Nephron (organoid): ENCODE data around the gene ZNF787.
A peak's percentile ranks its signal among the peaks of the same experiment; 100 is the strongest.

Experiments
- H3K27ac Mint-ChIP-seq, 3 experiments: 2 replicates each; pipeline ENCODE4 v1.8.0; 2020; ENCODE audit warnings: mixed read lengths in 3 of 3, mild to moderate bottlenecking in 2 of 3, moderate library complexity in 1 of 3
- H3K27me3 Mint-ChIP-seq: 2 replicates; pipeline ENCODE4 v1.8.0; 2021; ENCODE audit warnings: low read depth, mild to moderate bottlenecking, moderate library complexity, mixed read lengths
- H3K36me3 Mint-ChIP-seq: 2 replicates; pipeline ENCODE4 v1.8.0; 2020; ENCODE audit warnings: low read depth, mixed read lengths
- H3K4me1 Mint-ChIP-seq: 2 replicates; pipeline ENCODE4 v1.8.0; 2020; ENCODE audit warnings: mixed read lengths
- H3K4me3 Mint-ChIP-seq, 3 experiments: 2 replicates each; pipeline ENCODE4 v1.8.0; 2020; ENCODE audit warnings: mild to moderate bottlenecking in 3 of 3, mixed read lengths in 3 of 3, moderate library complexity in 2 of 3
- H3K9me3 Mint-ChIP-seq: 2 replicates; pipeline ENCODE4 v1.8.0; 2020; ENCODE audit warnings: mixed read lengths
- TF ChIP-seq, protein P1 (sequence below), 3 experiments: fragments of 200-600 bp; sonication (generic); IDR thresholded peaks; one replicate each; pipeline ENCODE4 v1.5.0; 2021; ENCODE audit warnings: antibody characterized with exemption in 3 of 3; ENCODE audit not compliant: unreplicated experiment in 3 of 3

The ZNF787 gene

DNA sequence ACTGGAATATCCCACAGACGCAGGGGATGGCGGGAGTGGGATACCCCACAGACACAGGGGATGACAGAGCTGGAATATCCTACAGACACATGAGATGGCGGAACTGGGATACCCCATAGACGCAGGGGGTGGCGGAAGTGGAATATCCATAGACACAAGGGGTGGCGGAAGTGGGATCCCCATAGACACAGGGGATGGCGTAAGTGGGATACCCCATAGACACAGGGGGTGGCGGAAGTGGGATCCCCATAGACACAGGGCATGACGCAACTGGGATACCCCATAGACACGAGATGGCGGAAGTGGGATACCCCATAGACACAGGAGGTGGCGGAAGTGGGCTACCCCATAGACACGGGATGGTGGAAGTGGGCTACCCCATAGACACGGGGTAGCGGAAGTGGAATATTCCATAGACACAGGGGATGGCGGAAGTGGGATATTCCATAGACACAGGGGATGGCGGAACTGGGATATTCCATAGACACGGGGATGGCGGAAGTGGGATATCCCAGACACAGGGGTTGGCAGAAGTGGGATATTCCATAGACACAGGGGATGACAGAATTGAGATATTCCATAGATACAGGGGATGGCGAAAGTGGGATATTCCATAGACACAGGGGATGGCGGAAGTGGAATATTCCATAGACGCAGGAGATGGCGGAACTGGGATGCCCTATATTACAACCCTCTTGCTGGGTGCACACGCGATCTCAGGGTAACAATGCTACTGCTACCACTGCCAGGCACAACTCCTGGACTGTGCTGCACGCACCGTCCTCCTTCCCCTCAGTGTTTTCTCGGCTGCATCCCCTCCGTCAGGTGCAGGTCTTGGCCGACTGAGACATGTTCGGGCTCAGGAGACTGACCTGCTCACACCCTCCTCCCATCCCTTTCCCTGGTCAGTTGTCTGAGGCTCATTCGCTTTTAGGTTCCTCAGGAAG, 28.1 kb downstream of the ZNF787 start:
- Mint-ChIP-seq H3K36me3 (peaks cover 75% of the 10 kb centered on the region), H3K4me3 (no peak overlapping the region)

DNA sequence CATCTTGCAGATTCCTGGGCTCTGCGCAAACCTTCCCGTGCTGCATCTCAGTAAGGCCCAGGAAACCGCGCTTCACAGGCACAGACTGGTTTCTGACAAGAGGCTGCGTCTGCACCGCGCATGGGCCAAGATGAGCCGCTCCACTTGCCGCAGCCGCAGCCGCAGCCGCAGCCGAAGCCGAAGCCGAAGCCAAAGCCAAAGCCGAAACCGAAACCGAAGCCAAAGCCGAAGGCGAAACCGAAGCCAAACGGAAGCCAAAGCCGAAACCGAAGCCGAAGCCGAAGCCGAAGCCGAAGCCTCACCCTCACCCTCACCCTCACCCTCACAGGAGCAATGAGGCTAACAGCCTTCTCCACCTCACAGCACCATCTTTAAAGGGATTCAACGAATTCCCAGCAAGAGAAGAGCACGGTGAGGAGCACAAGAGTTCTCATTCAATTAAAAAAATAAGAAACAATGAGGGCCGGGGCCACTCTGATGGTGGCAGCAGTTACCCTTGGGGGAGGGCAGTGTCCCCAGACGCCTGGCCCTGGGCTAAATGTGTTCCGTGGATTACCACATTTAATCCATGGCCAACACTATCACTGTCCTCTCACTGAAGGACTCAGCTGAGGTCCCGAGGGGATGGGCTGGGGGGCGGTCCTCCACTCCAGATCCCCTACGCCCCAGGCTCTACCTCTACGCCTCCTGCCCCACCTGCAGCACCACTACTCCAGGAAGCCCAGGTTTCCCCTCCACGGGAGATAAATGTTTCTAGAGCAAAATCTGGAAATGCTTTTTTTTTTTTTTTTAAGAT, 29.1 kb downstream of the ZNF787 start:
- Mint-ChIP-seq H3K36me3 (peaks cover 67% of the 10 kb centered on the region), H3K27ac (no peak overlapping the region), H3K27me3 (peaks cover 5% of the 10 kb centered on the region), H3K4me3 (no peak overlapping the region), H3K9me3 (peaks cover 28% of the 10 kb centered on the region), H3K4me1 (no peaks in the 10 kb centered on the region)
- TF ChIP-seq, protein P1, sequence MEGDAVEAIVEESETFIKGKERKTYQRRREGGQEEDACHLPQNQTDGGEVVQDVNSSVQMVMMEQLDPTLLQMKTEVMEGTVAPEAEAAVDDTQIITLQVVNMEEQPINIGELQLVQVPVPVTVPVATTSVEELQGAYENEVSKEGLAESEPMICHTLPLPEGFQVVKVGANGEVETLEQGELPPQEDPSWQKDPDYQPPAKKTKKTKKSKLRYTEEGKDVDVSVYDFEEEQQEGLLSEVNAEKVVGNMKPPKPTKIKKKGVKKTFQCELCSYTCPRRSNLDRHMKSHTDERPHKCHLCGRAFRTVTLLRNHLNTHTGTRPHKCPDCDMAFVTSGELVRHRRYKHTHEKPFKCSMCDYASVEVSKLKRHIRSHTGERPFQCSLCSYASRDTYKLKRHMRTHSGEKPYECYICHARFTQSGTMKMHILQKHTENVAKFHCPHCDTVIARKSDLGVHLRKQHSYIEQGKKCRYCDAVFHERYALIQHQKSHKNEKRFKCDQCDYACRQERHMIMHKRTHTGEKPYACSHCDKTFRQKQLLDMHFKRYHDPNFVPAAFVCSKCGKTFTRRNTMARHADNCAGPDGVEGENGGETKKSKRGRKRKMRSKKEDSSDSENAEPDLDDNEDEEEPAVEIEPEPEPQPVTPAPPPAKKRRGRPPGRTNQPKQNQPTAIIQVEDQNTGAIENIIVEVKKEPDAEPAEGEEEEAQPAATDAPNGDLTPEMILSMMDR (IDR thresholded peaks at IDR 0.05; ENCODE audit: unreplicated experiment in 3 of 3), result no peak

More for the DNA sequence above, 28.1 kb downstream of the ZNF787 start:
- TF ChIP-seq, protein P1 (IDR thresholded peaks at IDR 0.05; ENCODE audit: unreplicated experiment in 3 of 3), result no peak
- Mint-ChIP-seq H3K27me3 (peaks cover 5% of the 10 kb centered on the region), H3K27ac (no peak overlapping the region), H3K4me1 (no peaks in the 10 kb centered on the region), H3K9me3 (peaks cover 28% of the 10 kb centered on the region)

DNA sequence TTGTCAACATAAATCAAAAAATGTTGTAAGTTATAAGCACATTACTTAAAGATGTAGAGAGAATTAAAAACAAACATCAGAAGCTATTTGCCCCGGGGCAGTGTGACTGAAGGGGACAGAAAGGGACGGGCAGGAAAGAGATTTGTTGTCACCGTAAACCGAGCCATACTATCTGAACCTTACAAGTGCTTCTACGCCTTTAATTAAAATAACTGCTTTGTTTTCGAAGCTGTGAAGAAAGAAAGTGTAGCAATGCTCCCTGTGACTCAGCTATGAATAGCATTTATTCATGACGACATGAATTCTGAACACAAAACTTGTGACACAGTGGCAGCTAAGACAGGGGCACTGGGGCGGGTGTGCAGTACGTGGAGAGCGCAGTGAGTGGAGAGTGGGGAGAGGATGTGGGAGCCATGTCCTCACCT, 30.0 kb downstream of the ZNF787 start:
- Mint-ChIP-seq H3K36me3 (peaks cover 67% of the 10 kb centered on the region), H3K27ac (peak overlapping the region in 1 of 3 experiments; percentile 81), H3K9me3 (peaks cover 28% of the 10 kb centered on the region), H3K4me1 (no peaks in the 10 kb centered on the region), H3K4me3 (no peak overlapping the region), H3K27me3 (peaks cover 5% of the 10 kb centered on the region)
- TF ChIP-seq, protein P1 (IDR thresholded peaks at IDR 0.05; ENCODE audit: unreplicated experiment in 3 of 3), result no peak

DNA sequence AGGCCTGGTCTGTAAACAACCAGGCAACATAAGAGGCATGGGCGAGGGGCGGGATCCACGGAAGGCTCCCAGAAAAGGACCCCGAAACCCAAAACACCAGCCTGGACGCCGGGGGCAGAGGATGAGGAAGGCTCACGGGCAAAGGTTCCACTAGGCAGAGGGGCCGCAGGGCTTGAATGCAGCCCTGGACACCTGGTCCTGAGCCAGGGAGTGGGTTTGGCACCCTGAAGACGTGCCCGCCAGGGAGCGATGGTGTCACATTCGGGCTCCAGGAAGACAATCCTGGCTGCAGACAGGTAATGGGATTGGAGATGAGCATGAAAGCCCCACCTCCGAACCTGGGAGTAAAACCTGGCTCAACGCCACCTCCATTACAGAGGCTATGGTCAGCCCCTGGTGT, 31.8 kb downstream of the ZNF787 start:
- TF ChIP-seq, protein P1 (IDR thresholded peaks at IDR 0.05; ENCODE audit: unreplicated experiment in 3 of 3), result no peak
- no peaks in the 10 kb centered on the region for H3K4me1 Mint-ChIP-seq
- H3K27ac Mint-ChIP-seq, result no peak overlapping the region
- H3K4me3 Mint-ChIP-seq, result no peak overlapping the region
- H3K36me3 Mint-ChIP-seq, result peaks cover 51% of the 10 kb centered on the region
- H3K27me3 Mint-ChIP-seq, result no peaks in the 10 kb centered on the region
- peaks cover 17% of the 10 kb centered on the region for H3K9me3 Mint-ChIP-seq

DNA sequence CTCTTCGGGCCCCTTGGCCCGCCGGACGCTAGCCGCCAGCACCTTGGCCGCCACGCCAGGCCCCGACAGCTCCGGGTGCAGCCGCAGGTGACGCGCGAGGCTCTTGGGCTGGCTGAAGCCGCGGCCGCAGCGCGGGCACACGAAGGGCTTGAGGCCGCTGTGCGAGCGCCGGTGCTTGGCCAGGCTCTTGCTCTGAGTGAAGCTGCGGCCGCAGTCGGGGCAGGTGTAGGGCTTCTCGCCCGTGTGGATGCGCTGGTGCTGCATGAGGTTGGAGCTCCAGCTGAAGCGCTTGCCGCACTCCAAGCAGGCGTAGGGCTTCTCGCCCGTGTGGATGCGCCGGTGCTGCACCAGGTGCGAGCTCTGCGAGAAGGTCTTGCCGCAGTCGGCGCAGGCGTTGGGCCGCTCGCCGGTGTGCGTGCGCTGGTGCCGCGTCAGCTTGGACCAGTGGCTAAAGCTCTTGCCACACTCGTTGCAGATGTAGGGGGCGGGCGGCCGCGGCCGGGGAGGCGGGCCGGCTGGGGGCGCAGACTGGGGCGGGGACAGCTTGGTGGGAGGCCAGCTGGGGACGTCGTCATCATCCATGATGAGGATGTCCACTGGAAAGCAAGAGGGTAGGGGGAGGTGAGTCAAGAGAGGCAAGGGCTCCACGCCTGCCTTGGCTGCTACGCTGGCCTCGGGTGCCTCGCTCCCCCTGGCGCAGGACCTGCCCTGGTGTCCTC, 32.4 kb downstream of the ZNF787 start:
- TF ChIP-seq, protein P1 (IDR thresholded peaks at IDR 0.05; ENCODE audit: unreplicated experiment in 3 of 3), result no peak
- Mint-ChIP-seq H3K27ac (no peak overlapping the region), H3K4me1 (no peaks in the 10 kb centered on the region), H3K36me3 (peaks cover 44% of the 10 kb centered on the region), H3K4me3 (no peak overlapping the region), H3K9me3 (peaks cover 12% of the 10 kb centered on the region), H3K27me3 (no peaks in the 10 kb centered on the region)
